ENCODE data around the gene CLCNKB.

Gene CLCNKB

DNA sequence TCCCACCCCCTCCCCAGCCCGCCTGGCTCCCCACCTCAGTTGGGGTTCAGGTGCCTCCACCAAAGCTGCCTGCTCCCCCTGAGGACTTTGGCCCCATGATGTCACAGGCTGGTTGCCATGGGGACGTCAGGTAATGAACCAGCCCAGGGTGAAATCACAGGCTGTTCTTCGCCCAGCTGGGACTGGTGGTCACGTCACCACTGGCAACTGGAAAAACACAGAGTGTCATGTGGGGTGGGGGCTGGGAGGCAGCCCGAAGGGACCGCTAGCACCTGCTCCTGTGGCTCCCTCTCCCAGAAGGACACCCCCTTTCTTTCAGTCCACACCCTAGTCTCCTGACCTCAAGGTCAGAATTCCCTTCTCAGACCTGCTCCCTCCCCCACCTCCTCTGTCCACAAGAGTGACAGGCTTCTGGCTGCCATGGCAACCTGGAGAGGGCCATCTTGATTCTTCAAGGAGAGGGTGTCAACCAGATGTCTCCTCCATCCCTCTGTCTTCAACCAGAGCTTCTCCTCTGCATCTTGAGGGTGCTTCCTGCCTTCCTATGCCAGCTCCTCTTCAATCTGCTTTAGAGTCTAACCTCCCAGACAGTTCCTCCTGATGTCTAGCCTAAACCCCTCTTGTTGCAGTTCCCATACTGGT is 23.7 kb downstream of the CLCNKB start:
- no peak overlapping the region for H3K4me3 ChIP-seq (ENCODE audit: low read depth in 1 of 2, low read length in 1 of 2)
- H3K36me3 ChIP-seq: no peaks in the 10 kb centered on the region
- no peaks in the 10 kb centered on the region for H3K9me3 ChIP-seq
- peaks cover 74% of the 10 kb centered on the region for H3K27me3 ChIP-seq
- H3K4me1 ChIP-seq (ENCODE audit: control insufficient read depth in 1 of 2, insufficient read depth in 1 of 2, low read depth in 1 of 2, low read length in 1 of 2): no peaks in the 10 kb centered on the region
- TF ChIP-seq, protein P1, sequence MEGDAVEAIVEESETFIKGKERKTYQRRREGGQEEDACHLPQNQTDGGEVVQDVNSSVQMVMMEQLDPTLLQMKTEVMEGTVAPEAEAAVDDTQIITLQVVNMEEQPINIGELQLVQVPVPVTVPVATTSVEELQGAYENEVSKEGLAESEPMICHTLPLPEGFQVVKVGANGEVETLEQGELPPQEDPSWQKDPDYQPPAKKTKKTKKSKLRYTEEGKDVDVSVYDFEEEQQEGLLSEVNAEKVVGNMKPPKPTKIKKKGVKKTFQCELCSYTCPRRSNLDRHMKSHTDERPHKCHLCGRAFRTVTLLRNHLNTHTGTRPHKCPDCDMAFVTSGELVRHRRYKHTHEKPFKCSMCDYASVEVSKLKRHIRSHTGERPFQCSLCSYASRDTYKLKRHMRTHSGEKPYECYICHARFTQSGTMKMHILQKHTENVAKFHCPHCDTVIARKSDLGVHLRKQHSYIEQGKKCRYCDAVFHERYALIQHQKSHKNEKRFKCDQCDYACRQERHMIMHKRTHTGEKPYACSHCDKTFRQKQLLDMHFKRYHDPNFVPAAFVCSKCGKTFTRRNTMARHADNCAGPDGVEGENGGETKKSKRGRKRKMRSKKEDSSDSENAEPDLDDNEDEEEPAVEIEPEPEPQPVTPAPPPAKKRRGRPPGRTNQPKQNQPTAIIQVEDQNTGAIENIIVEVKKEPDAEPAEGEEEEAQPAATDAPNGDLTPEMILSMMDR (IDR thresholded peaks at IDR 0.05): no peak
- H3K27ac ChIP-seq: no peak overlapping the region

- Histone ChIP-seq H3K4me1 (ENCODE audit: control insufficient read depth in 1 of 2, insufficient read depth in 1 of 2, low read depth in 1 of 2, low read length in 1 of 2) (no peaks in the 10 kb centered on the region), H3K9me3 (no peaks in the 10 kb centered on the region), H3K36me3 (no peaks in the 10 kb centered on the region), H3K27ac (no peak overlapping the region), H3K27me3 (peaks cover 81% of the 10 kb centered on the region), H3K4me3 (ENCODE audit: low read depth in 1 of 2, low read length in 1 of 2) (no peak overlapping the region)
- TF ChIP-seq, protein P1 (IDR thresholded peaks at IDR 0.05): no peak
Measured at GRCh38 chr1:16067933-16068332, 24.4 kb downstream of the CLCNKB start.

GRCh38 chr1:16068356-16069270 is 25.0 kb downstream of the CLCNKB start:
- H3K4me1 ChIP-seq (ENCODE audit: control insufficient read depth in 1 of 2, insufficient read depth in 1 of 2, low read depth in 1 of 2, low read length in 1 of 2): peaks cover under 1 to 3% of the 10 kb centered on the region in 2 experiments
- H3K36me3 ChIP-seq: no peaks in the 10 kb centered on the region
- no peaks in the 10 kb centered on the region for H3K9me3 ChIP-seq
- H3K27me3 ChIP-seq: peaks cover 83% of the 10 kb centered on the region
- H3K4me3 ChIP-seq (ENCODE audit: low read depth in 1 of 2, low read length in 1 of 2): no peak overlapping the region
- H3K27ac ChIP-seq: no peak overlapping the region
- TF ChIP-seq, protein P1 (IDR thresholded peaks at IDR 0.05): no peak

DNA sequence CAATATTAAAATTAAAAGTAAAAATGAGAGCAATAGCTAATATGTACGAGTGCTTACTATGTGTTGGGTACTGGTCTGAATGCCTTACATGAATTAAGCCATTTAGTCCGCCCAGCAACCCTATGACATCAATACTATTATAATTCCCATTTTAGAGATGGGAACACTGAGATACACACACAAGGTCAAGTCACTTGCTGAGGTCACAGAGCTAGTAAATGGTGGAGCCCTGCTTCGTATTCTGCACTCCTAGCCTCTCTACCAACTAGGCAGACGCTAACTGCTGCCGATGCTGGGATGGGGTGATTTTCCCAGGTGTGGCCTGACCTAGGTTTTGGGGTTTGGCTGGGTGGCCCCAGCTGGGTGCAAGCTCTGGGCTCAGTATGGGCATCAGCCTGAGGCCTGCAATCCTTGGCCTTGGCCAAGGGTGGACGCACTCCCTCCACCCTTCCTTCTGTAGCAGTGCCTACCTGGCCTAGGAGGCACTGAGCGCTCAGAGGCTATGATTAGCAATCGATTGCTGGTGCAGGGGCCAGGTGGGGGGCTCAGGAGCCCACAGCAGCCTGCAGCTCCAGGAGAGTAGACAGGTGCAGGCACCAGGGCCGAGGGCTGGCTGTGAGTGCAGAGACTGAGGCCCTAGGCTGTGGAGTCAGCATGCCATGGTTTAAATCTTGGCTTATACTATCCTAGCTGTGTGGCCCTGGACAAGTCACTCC is 27.2 kb downstream of the CLCNKB start:
- Histone ChIP-seq H3K27ac (no peak overlapping the region), H3K36me3 (no peaks in the 10 kb centered on the region), H3K27me3 (peaks cover 83% of the 10 kb centered on the region), H3K4me3 (ENCODE audit: low read depth in 1 of 2, low read length in 1 of 2) (no peak overlapping the region), H3K4me1 (ENCODE audit: control insufficient read depth in 1 of 2, insufficient read depth in 1 of 2, low read depth in 1 of 2, low read length in 1 of 2) (peaks cover 2 to 3% of the 10 kb centered on the region in 2 experiments), H3K9me3 (no peaks in the 10 kb centered on the region)
- TF ChIP-seq, protein P1 (IDR thresholded peaks at IDR 0.05): no peak

DNA sequence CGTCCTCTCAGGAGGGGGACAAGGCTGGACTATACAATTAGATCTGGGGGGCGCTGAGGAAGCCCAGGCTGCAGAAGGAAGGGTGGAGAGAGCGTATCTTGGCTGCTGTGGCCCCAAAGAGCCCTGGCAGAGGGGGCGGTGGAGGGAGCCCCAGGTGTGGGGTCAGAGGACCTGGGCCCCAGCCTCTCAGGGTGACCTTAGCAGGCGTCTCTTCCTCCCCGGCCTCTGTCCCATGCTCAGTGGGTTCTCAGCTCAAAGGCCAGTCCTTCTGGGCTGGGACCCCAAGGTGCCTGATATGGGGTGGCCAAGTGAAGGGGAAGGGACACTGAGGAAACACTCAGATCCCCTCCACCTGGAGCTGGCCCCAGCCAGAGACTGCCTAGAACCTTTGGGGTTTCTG is 28.0 kb downstream of the CLCNKB start:
- Histone ChIP-seq H3K27ac (no peak overlapping the region), H3K36me3 (no peaks in the 10 kb centered on the region), H3K4me3 (ENCODE audit: low read depth in 1 of 2, low read length in 1 of 2) (no peak overlapping the region), H3K9me3 (no peaks in the 10 kb centered on the region), H3K27me3 (peaks cover 80% of the 10 kb centered on the region), H3K4me1 (ENCODE audit: control insufficient read depth in 1 of 2, insufficient read depth in 1 of 2, low read depth in 1 of 2, low read length in 1 of 2) (peaks cover 2 to 3% of the 10 kb centered on the region in 2 experiments)
- TF ChIP-seq, protein P1 (IDR thresholded peaks at IDR 0.05): no peak
